K562 (cell line): Measurements from ENCODE around the gene WDR91. TPM values are rescaled to one million over a fixed set of nuclear protein-coding genes. Genes with fewer than 3 reads are reported as not detected.

Experiments used
- ASH1L ChIP-seq: fragments of 450-650 bp; IDR thresholded peaks from 2 replicates; pipeline ENCODE4 v1.6.1; 2018; ENCODE audit warnings: borderline replicate concordance, mild to moderate bottlenecking, low read depth; ENCODE audit not compliant: partially characterized antibody
- BRCA1 ChIP-seq, 2 experiments: fragments of 450-650 bp in 1 of 2; sonication (generic) in 1 of 2; formaldehyde crosslinking in 1 of 2; IDR thresholded peaks; 2 replicates each; pipeline versions ENCODE4 v1.5.0 to v1.6.1; 2017 to 2020; ENCODE audit warnings: mild to moderate bottlenecking in 1 of 2, missing genetic modification reagents in 1 of 2
- C11orf30 ChIP-seq: fragments of 450-650 bp; IDR thresholded peaks from 2 replicates; pipeline ENCODE4 v1.6.1; 2016; ENCODE audit warnings: low read depth, mild to moderate bottlenecking
- CBX5 ChIP-seq: IDR thresholded peaks from 2 replicates; pipeline ENCODE4 v1.6.1; 2014; ENCODE audit warnings: low read depth, borderline replicate concordance
- DEAF1 ChIP-seq: fragments of 450-650 bp; formaldehyde crosslinking; IDR thresholded peaks from 2 replicates; pipeline ENCODE4 v1.4.0; 2020; ENCODE audit warnings: mild to moderate bottlenecking, moderate library complexity
- EZH2 ChIP-seq: IDR thresholded peaks from 2 replicates; pipeline ENCODE4 v1.6.1; 2012; ENCODE audit warnings: low read depth, mild to moderate bottlenecking, inconsistent platforms, low read length, borderline replicate concordance
- IRF9 ChIP-seq: fragments of 450-650 bp; IDR thresholded peaks from 2 replicates; pipeline ENCODE4 v1.6.1; 2016; ENCODE audit warnings: missing biosample characterization, missing genetic modification characterization
- NFIX ChIP-seq: fragments of 250-450 bp; sonication (Bioruptor Pico); IDR thresholded peaks from 2 replicates; pipeline ENCODE4 v1.4.0; 2020; ENCODE audit warnings: low read depth, mild to moderate bottlenecking, moderate library complexity
- NR2C1 ChIP-seq, 2 experiments: fragments of 450-650 bp; IDR thresholded peaks; 2 replicates each; pipeline ENCODE4 v1.6.1; 2017; ENCODE audit warnings: mild to moderate bottlenecking in 2 of 2, antibody characterized with exemption in 1 of 2, inconsistent platforms in 1 of 2, missing compliant biosample characterization in 1 of 2, missing genetic modification characterization in 1 of 2
- TCFL5 ChIP-seq: fragments of 250-450 bp; sonication (Bioruptor Pico); conservative IDR thresholded peaks from 2 replicates; pipeline ENCODE4 v1.6.1; 2021; ENCODE audit warnings: mild to moderate bottlenecking, moderate library complexity, matching md5 sums
- ZNF165 ChIP-seq: fragments of 250-450 bp; sonication (Bioruptor Pico); IDR thresholded peaks from 2 replicates; pipeline ENCODE4 v1.4.0; 2020; ENCODE audit warnings: borderline replicate concordance
- ZNF316 ChIP-seq: fragments of 450-650 bp; IDR thresholded peaks from 2 replicates; pipeline ENCODE4 v1.6.1; 2016
- polyA plus RNA-seq, 8 experiments: library from polyadenylated mRNA; depleted of rRNA in 4 of 8; stranded (reverse) in 5 of 8; unstranded in 3 of 8; fragments of >200 nt; fragmentation: Nextera tagmentation in 2 of 8; fragmentation: Illumina TruSeq in 1 of 8; extraction: Ambion mirVana in 2 of 8; extraction: Trizol in 1 of 8; gene quantifications; 2 replicates each; pipeline versions ENCODE4 v1.2.1 to v1.2.3, GENCODE V29; 2011 to 2014; ENCODE audit warnings: inconsistent platforms in 1 of 8, missing spikeins in 1 of 8
- total RNA-seq, 7 experiments: library from RNA; depleted of rRNA in 6 of 7; stranded (reverse); fragments of >200 nt in 6 of 7; fragmentation: Illumina TruSeq in 2 of 7; extraction: Trizol in 2 of 7; gene quantifications; 2 replicates each; pipeline versions ENCODE4 v1.2.1 to v1.2.3, GENCODE V29; 2011 to 2021; ENCODE audit warnings: low replicate concordance in 1 of 7
- TF ChIP-seq, protein P1 (sequence below): fragments of 250-450 bp; sonication (Bioruptor Pico); IDR thresholded peaks from 2 replicates; pipeline ENCODE4 v1.5.0; 2020; ENCODE audit warnings: mild to moderate bottlenecking
- TF ChIP-seq, protein P2 (sequence below), 2 experiments: fragments of 450-650 bp; IDR thresholded peaks; 2 replicates each; pipeline ENCODE4 v1.6.1; 2016; ENCODE audit warnings: mild to moderate bottlenecking in 2 of 2, borderline replicate concordance in 1 of 2, low read depth in 1 of 2, moderate library complexity in 1 of 2

Gene WDR91
- total and polyA plus RNA-seq, 9 of the 15 experiments (the other 6 are each of a cell fraction or from before 2014, with no cell fraction given), result 1.9 to 18.2 (median 9.8) TPM

GRCh38 chr7:135160858-135161653, 50.3 kb downstream of the WDR91 start (continued):
- peak; percentile 58; the same call in 1 of the 2 replicates for TF ChIP-seq NR2C1 (IDR thresholded peaks at IDR 0.05)
- TF ChIP-seq NR2C1 (tag; IDR thresholded peaks at IDR 0.05), result peak; percentile 76
- TF ChIP-seq DEAF1 (CRISPR knock-in tag), result peak; percentile 68
- no peak for TF ChIP-seq BRCA1 (IDR thresholded peaks at IDR 0.05)
- no peak for TF ChIP-seq BRCA1 (CRISPR knock-in tag; IDR thresholded peaks at IDR 0.05)
- TF ChIP-seq NFIX (CRISPR knock-in tag), result no peak
- peak; percentile 72; the same call in 1 of the 2 replicates for TF ChIP-seq IRF9 (tag)
- peak; percentile 73; the same call in 1 of the 2 replicates for TF ChIP-seq C11orf30
- no peak for TF ChIP-seq TCFL5 (CRISPR knock-in tag)
- no peak for TF ChIP-seq EZH2
- TF ChIP-seq, protein P1, sequence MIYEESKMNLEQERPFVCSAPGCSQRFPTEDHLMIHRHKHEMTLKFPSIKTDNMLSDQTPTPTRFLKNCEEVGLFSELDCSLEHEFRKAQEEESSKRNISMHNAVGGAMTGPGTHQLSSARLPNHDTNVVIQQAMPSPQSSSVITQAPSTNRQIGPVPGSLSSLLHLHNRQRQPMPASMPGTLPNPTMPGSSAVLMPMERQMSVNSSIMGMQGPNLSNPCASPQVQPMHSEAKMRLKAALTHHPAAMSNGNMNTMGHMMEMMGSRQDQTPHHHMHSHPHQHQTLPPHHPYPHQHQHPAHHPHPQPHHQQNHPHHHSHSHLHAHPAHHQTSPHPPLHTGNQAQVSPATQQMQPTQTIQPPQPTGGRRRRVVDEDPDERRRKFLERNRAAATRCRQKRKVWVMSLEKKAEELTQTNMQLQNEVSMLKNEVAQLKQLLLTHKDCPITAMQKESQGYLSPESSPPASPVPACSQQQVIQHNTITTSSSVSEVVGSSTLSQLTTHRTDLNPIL (CRISPR knock-in tag), result peak; percentile 6; the same call in 1 of the 2 replicates
- no peak for TF ChIP-seq ASH1L
- TF ChIP-seq, protein P2, sequence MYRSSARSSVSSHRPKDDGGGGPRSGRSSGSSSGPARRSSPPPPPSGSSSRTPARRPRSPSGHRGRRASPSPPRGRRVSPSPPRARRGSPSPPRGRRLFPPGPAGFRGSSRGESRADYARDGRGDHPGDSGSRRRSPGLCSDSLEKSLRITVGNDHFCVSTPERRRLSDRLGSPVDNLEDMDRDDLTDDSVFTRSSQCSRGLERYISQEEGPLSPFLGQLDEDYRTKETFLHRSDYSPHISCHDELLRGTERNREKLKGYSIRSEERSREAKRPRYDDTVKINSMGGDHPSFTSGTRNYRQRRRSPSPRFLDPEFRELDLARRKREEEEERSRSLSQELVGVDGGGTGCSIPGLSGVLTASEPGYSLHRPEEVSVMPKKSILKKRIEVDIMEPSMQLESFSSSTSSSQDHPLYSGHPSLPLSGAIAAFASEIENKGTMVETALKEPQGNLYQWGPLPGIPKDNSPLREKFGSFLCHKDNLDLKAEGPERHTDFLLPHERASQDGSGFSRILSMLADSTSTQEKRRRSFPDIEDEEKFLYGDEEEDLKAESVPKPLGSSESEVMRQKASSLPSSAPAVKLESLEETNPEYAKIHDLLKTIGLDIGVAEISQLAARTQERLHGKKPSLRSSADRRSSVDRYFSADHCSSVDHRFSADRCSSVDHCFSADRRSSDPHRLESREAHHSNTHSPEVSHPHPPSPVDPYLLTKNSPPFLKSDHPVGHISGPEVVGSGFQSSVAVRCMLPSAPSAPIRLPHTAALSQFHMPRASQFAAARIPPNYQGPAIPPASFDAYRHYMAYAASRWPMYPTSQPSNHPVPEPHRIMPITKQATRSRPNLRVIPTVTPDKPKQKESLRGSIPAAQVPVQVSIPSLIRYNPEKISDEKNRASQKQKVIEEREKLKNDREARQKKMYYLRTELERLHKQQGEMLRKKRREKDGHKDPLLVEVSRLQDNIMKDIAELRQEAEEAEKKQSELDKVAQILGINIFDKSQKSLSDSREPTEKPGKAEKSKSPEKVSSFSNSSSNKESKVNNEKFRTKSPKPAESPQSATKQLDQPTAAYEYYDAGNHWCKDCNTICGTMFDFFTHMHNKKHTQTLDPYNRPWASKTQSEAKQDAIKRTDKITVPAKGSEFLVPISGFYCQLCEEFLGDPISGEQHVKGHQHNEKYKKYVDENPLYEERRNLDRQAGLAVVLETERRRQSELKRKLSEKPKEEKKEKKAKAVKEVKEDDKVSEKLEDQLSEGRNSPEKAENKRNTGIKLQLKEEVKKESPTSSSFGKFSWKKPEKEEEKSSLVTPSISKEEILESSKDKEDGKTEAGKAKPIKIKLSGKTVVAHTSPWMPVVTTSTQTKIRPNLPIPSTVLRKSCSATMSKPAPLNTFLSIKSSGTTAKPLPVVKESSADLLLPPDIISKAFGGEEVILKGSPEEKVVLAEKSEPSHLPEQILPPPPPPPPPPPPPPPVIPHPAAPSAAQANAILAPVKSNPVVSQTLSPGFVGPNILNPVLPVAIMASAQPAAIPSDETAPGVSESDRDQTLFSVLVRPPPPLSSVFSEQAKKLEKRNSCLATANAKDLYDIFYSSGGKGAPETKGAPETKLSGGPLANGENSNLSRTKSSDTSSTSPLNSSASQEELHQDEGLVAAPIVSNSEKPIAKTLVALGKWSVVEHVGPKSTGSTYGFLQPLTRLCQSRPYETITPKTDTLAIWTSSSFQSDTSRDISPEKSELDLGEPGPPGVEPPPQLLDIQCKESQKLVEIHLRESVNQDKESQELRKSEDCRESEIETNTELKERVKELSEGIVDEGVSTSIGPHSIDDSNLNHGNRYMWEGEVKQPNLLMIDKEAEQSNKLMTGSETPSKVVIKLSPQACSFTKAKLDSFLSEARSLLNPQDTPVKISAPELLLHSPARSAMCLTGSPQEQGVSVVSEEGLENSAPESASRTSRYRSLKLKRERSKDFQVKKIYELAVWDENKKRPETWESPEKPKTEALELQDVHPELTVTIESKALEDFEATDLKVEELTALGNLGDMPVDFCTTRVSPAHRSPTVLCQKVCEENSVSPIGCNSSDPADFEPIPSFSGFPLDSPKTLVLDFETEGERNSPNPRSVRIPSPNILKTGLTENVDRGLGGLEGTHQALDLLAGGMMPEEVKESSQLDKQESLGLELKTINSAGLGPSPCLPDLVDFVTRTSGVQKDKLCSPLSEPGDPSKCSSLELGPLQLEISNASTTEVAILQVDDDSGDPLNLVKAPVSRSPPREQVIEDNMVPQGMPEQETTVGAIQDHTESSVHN (IDR thresholded peaks at IDR 0.05; ENCODE audit: borderline replicate concordance in 1 of 2, low read depth in 1 of 2), result no peak
- TF ChIP-seq ZNF316, result peak; percentile 83
- TF ChIP-seq ZNF165, result peak; percentile 45; the same call in 1 of the 2 replicates
- no peak for TF ChIP-seq CBX5
